Raji (cell line): ENCODE results near the gene VWA1.

Experiments
- POLR2A ChIP-seq: IDR thresholded peaks from 2 replicates; pipeline ENCODE4 v1.6.1; 2011; ENCODE audit warnings: low read depth, low read length, control low read depth; ENCODE audit not compliant: insufficient read depth

The VWA1 gene

GRCh38 chr1:1470626-1471388, 35.3 kb downstream of the VWA1 start:
- TF ChIP-seq POLR2A: no peak

- TF ChIP-seq POLR2A: peak; percentile 90
Measured at GRCh38 chr1:1471389-1472052, 36.0 kb downstream of the VWA1 start, which contains the start of gene ATAD3B. Gene ATAD3B (plus strand): TSS chr1:1471765. CDS start chr1:1471885, 120 bp downstream.

GRCh38 chr1:1477206-1477605, 41.7 kb downstream of the VWA1 start:
- TF ChIP-seq POLR2A: no peak

GRCh38 chr1:1479547-1480487, 44.3 kb downstream of the VWA1 start:
- no peak for TF ChIP-seq POLR2A

GRCh38 chr1:1482856-1483255, 47.4 kb downstream of the VWA1 start:
- no peak for TF ChIP-seq POLR2A

- TF ChIP-seq POLR2A: no peak
Measured at GRCh38 chr1:1483714-1484113, 48.2 kb downstream of the VWA1 start.

GRCh38 chr1:1487701-1488100, 52.2 kb downstream of the VWA1 start:
- TF ChIP-seq POLR2A: no peak

GRCh38 chr1:1489231-1489630, 53.7 kb downstream of the VWA1 start:
- no peak for TF ChIP-seq POLR2A

GRCh38 chr1:1489861-1490260, 54.4 kb downstream of the VWA1 start:
- no peak for TF ChIP-seq POLR2A

GRCh38 chr1:1490633-1491230, 55.2 kb downstream of the VWA1 start:
- TF ChIP-seq POLR2A: no peak

GRCh38 chr1:1491601-1492000, 56.1 kb downstream of the VWA1 start:
- no peak for TF ChIP-seq POLR2A
